Measurements from ENCODE around the gene CFB.
A peak's percentile ranks its signal among the peaks of the same experiment; 100 is the strongest.

The CFB gene

DNA sequence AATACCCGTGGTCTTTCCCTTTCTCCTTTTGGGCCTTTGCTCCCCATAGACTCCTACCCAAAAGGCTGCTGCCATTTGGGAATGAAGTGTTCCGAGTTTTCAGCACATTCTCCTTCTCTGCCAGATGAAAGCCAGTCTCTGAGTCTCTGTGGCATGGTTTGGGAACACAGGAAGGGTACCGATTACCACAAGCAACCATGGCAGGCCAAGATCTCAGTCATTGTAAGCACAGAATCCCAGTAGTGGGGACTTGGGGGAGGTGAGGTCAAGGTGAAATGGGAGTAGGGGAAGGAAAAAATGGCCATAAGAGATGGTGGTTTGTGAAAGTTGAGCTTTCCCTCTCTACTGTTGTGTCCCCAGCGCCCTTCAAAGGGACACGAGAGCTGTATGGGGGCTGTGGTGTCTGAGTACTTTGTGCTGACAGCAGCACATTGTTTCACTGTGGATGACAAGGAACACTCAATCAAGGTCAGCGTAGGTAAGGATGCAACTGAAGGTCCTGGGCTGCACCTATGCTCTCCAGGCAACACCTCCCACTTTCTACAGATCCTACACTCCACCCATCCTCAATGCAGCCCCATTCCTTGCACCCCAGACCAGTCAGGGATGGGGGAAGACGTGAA, 4.1 kb downstream of the CFB start:
- Mint-ChIP-seq H3K27ac (peak overlapping the region; percentile 43), H3K27me3 (ENCODE audit: low read depth, poor library complexity) (peaks cover 9% of the 10 kb centered on the region)
- TF ChIP-seq, protein P1, sequence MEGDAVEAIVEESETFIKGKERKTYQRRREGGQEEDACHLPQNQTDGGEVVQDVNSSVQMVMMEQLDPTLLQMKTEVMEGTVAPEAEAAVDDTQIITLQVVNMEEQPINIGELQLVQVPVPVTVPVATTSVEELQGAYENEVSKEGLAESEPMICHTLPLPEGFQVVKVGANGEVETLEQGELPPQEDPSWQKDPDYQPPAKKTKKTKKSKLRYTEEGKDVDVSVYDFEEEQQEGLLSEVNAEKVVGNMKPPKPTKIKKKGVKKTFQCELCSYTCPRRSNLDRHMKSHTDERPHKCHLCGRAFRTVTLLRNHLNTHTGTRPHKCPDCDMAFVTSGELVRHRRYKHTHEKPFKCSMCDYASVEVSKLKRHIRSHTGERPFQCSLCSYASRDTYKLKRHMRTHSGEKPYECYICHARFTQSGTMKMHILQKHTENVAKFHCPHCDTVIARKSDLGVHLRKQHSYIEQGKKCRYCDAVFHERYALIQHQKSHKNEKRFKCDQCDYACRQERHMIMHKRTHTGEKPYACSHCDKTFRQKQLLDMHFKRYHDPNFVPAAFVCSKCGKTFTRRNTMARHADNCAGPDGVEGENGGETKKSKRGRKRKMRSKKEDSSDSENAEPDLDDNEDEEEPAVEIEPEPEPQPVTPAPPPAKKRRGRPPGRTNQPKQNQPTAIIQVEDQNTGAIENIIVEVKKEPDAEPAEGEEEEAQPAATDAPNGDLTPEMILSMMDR (IDR thresholded peaks at IDR 0.05): no peak

DNA sequence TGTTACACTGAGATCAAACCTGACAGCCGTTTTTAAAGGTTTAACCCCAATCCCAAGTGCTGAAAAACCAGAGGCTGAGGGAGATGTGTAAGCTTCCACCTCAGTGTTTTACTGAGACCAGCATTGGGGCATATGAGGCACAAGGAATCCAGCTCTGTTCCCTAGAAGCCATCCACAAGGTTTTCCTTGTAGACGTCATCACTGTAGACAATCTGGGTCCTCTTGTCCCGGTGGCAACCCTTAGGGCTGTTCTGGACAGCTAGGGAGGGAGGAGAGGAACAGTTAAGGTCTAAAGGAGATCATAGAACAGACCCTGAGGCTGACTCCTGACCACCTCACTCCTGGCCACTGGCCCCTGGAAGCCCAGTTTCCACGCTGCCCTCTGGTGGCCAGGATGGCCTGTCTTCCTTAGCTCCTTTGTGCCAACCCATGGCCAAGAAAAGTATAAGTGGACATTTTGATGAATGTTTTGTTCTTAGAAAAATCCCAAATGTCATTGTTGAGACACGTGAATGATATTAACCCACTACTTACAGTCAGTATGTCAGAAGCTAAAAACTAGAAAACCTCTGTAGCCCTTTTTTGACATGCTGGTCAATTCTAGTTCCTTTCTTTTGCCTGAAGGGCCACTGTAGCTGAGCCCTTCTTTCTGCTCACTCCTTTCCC, 6.4 kb downstream of the CFB start:
- TF ChIP-seq, protein P1 (IDR thresholded peaks at IDR 0.05): peak; percentile 69
- Mint-ChIP-seq H3K4me3 (no peak overlapping the region), H3K27ac (peak overlapping the region; percentile 24), H3K9me3 (no peaks in the 10 kb centered on the region), H3K36me3 (ENCODE audit: low read depth) (peaks cover 44% of the 10 kb centered on the region), H3K4me1 (peaks cover 14% of the 10 kb centered on the region), H3K27me3 (ENCODE audit: low read depth, poor library complexity) (peaks cover 3% of the 10 kb centered on the region)
- DNase-seq: peak; percentile 74

More for the DNA sequence above, 4.1 kb downstream of the CFB start:
- DNase-seq: no peak
- H3K9me3 Mint-ChIP-seq: no peaks in the 10 kb centered on the region
- H3K4me1 Mint-ChIP-seq: peaks cover 18% of the 10 kb centered on the region
- no peak overlapping the region for H3K4me3 Mint-ChIP-seq
- peaks cover 27% of the 10 kb centered on the region for H3K36me3 Mint-ChIP-seq (ENCODE audit: low read depth)

DNA sequence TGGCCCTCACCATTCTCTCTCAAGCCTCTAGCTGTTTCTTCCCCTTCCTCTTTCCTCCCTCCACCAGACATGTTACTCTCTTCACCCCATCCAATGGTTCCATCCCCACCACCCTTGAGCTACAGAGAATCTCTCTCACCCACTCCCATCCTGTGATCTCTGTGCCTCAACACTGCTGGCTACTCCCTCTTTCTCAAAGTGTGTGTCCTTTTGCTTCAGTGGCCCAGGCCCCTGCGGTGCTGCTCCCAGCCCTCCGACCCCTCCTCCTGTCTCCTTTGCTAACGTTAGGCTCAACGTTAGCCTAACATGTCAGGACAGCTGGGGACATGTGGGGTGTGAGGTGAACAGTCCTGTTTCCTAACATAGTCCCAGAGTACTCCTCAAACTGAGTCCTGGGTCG, 7.0 kb downstream of the CFB start:
- DNase-seq: no peak

DNA sequence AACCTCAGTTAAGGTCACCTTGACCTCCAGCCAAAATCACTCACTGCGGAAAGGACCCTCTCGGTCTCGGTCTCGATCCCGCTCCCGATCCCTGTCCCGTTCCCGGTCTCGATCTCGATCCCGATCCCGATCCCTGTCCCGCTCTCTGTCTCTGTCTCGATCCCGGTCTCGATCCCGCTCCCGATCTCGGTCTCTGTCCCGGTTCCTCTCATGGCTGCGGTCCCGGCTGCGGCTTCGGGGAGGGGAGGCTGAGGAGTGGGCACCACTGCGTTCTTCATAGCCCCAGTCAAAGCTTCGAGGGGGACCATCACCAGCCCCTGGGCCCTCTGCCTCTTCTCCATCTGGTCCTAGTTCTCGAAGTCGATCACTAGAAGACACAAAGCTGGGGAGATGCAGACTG, 8.6 kb downstream of the CFB start:
- Mint-ChIP-seq H3K27ac (no peak overlapping the region), H3K4me1 (peaks cover 22% of the 10 kb centered on the region), H3K36me3 (ENCODE audit: low read depth) (peaks cover 46% of the 10 kb centered on the region), H3K27me3 (ENCODE audit: low read depth, poor library complexity) (no peaks in the 10 kb centered on the region), H3K9me3 (no peaks in the 10 kb centered on the region), H3K4me3 (no peak overlapping the region)
- TF ChIP-seq, protein P1 (IDR thresholded peaks at IDR 0.05): no peak
- DNase-seq: no peak

More for the DNA sequence above, 7.0 kb downstream of the CFB start:
- peak overlapping the region; percentile 24 for H3K27ac Mint-ChIP-seq
- peaks cover 46% of the 10 kb centered on the region for H3K36me3 Mint-ChIP-seq (ENCODE audit: low read depth)
- peaks cover 3% of the 10 kb centered on the region for H3K27me3 Mint-ChIP-seq (ENCODE audit: low read depth, poor library complexity)
- no peaks in the 10 kb centered on the region for H3K9me3 Mint-ChIP-seq
- H3K4me1 Mint-ChIP-seq: peaks cover 15% of the 10 kb centered on the region
- no peak overlapping the region for H3K4me3 Mint-ChIP-seq
- TF ChIP-seq, protein P1 (IDR thresholded peaks at IDR 0.05): no peak

DNA sequence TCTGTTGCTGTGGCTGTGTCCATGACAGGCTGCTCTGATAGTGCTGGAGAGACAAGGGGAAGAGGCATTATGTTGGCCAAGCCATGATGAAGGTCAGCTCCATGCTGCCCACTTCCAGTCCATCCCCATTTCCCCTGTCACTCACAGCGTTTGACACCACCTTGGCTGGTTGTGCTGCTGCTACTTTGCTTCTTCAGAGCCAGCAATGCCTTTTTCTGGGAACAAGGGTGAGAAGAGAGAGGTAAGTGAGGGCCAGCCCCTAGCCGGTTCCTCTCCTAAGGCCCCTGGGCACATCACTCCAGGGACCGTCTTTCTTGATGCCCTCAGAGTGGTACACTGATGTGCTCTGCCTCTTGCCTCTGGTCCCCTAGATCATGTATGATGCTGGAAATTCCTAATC, 10.9 kb downstream of the CFB start:
- no peak for DNase-seq

More for the DNA sequence above, 10.9 kb downstream of the CFB start:
- Mint-ChIP-seq H3K27ac (no peak overlapping the region), H3K4me1 (peaks cover 32% of the 10 kb centered on the region), H3K36me3 (ENCODE audit: low read depth) (peaks cover 53% of the 10 kb centered on the region), H3K27me3 (ENCODE audit: low read depth, poor library complexity) (no peaks in the 10 kb centered on the region), H3K9me3 (no peaks in the 10 kb centered on the region), H3K4me3 (peak overlapping the region; percentile 99)
- TF ChIP-seq, protein P1 (IDR thresholded peaks at IDR 0.05): no peak

All from nephron progenitor cell (in vitro differentiated cells).